Right atrium auricular region (tissue), 2 donors: ENCODE results near the gene PICK1. TPM values are rescaled to one million over a fixed set of nuclear protein-coding genes. Genes with fewer than 3 reads are reported as not detected.
A peak's percentile ranks its signal among the peaks of the same experiment; 100 is the strongest.

Experiments used
- DNase-seq: peaks from one replicate; pipeline ENCODE4 v3.0.0-alpha.2; 2019; ENCODE audit warnings: low spot score
- H3K27ac ChIP-seq, 2 donors: fragments of 200-600 bp; sonication (generic); 1 replicate in 1 of 2; 2 replicates in 1 of 2; pipeline ENCODE4 v1.5.1; 2016 to 2019
- H3K27me3 ChIP-seq, 2 donors: fragments of 200-600 bp; sonication (generic); one replicate each; pipeline versions ENCODE4 v1.5.1 to v1.6.0; 2017 to 2019
- H3K36me3 ChIP-seq: fragments of 200-600 bp; sonication (generic); one replicate; pipeline ENCODE4 v1.5.1; 2016
- H3K4me1 ChIP-seq, 2 donors: fragments of 200-600 bp; sonication (generic); one replicate each; pipeline versions ENCODE4 v1.5.1 to v1.6.0; 2017 to 2019
- H3K4me3 ChIP-seq, 2 donors: fragments of 200-600 bp; sonication (generic); 1 replicate in 1 of 2; 2 replicates in 1 of 2; pipeline ENCODE4 v1.5.1; 2017 to 2019; ENCODE audit warnings: mild to moderate bottlenecking in 1 of 2, moderate library complexity in 1 of 2
- H3K9me3 ChIP-seq, 2 donors: fragments of 200-600 bp; sonication (generic); one replicate each; pipeline ENCODE4 v1.5.1; 2019
- CTCF ChIP-seq, 2 donors: fragments of 200-600 bp; sonication (generic); IDR thresholded peaks; one replicate each; pipeline ENCODE4 v1.5.1; 2019; ENCODE audit warnings: antibody characterized with exemption in 2 of 2
- total RNA-seq, 2 donors: library from RNA; depleted of rRNA; stranded (reverse); fragments of >200 nt; gene quantifications; one replicate each; pipeline ENCODE4 v1.1.0, GENCODE V29; 2016

Gene PICK1
- total RNA-seq, 2 donors from 2014 or later = 33.1 to 36.0 TPM

DNA sequence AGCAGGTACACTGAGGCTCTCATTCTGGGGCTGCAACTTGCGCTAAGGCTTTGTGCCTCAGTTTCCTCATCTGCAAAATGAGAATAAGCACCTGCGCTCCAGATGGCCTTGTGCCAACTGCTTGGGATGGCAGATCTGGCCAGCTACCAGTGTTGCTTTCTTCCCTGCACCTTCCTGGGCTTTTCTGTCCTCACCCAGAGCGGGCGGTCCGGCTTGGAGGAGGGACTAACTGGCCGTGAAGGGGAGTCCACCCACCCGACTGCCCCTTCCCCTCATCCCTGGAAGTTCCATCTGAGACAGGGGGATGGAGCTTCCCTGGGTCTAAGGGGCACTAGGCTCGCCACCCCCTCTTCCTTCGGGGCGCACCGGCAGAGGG, 23.3 kb downstream of the PICK1 start:
- no peaks in the 10 kb centered on the region for H3K27me3 ChIP-seq

GRCh38 chr22:38080850-38081635, 23.8 kb downstream of the PICK1 start:
- Histone ChIP-seq H3K27me3 (no peaks in the 10 kb centered on the region), H3K9me3 (no peaks in the 10 kb centered on the region), H3K4me1 (peaks cover 0 to 21% of the 10 kb centered on the region in 2 donors), H3K4me3 (peak overlapping the region; percentile 19 to 50), H3K27ac (peak overlapping the region in 1 of 2 donors; percentile 51), H3K36me3 (no peaks in the 10 kb centered on the region)
- no peak for TF ChIP-seq CTCF (IDR thresholded peaks at IDR 0.05)
- no peak for DNase-seq

More for the DNA sequence above, 23.3 kb downstream of the PICK1 start:
- TF ChIP-seq CTCF (IDR thresholded peaks at IDR 0.05) = no peak
- Histone ChIP-seq H3K9me3 (no peaks in the 10 kb centered on the region), H3K27ac (no peak overlapping the region), H3K36me3 (no peaks in the 10 kb centered on the region), H3K4me3 (peak overlapping the region; percentile 19 to 50), H3K4me1 (peaks cover 0 to 21% of the 10 kb centered on the region in 2 donors)
- DNase-seq = no peak

DNA sequence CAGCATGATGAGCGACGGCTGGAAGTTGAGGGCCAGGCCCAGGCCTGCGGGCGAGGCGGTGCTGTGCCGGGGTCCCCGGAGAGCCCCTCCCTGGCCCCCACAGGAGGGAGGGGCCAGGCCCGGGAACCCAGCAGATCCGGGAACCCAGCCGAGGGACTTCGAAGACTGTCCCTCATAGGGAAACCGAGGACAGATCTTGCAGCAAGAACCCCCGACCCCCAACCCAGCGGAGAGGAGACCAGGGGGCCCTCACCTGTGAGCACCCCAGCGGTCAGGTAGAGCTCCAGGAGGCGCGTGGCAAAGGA, 24.4 kb downstream of the PICK1 start:
- Histone ChIP-seq H3K27ac (peak overlapping the region in 1 of 2 donors; percentile 51), H3K36me3 (no peaks in the 10 kb centered on the region), H3K4me1 (peaks cover 0 to 21% of the 10 kb centered on the region in 2 donors), H3K4me3 (peak overlapping the region; percentile 16 to 50), H3K9me3 (no peaks in the 10 kb centered on the region), H3K27me3 (no peaks in the 10 kb centered on the region)
- TF ChIP-seq CTCF (IDR thresholded peaks at IDR 0.05) = no peak
- DNase-seq = no peak

DNA sequence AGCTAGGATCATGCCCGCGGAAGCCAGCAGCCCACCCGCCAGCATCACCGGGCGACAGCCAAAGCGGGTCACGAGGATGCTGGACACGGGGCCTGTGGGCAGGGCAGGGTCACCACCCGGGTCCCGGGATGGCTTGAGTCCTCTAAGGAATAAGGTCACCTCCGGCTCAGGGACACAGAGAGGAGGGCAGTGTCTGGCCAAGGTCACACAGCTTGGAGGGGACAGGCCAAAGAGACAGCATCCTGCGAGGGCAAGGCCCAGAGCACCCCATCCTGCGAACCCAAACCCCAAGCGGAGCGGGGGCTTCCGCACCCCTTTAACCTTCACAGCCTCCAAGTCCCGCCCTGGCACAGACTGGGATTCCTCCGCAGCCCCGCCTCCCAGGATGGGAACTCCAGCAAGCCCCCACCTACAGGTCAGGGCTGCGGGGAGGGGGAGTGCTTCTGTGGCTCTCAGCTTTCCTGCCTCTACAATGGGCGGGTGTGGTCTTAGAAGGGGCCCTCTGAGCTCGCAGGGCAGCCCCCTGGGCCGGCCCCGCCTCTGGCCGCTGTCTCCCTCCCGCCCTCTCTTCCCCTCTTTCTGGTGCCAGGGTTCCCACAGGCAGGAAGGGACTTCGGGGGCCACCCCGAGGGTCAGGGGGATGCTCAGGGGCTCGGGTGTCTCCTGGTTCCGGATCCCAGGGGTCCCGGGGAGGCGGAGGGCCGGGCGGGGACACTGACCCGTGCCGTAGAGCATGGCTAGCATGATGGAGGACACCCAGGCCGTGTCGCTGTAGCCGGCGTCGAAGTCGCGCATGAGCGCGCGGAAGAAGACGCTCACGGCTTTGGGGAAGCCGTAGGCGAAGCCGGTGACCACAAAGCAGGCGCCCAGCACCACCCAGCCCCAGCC, 25.0 kb downstream of the PICK1 start:
- Histone ChIP-seq H3K4me3 (peak overlapping the region in 1 of 2 donors; percentile 50), H3K4me1 (peaks cover 0 to 21% of the 10 kb centered on the region in 2 donors), H3K9me3 (no peaks in the 10 kb centered on the region), H3K27me3 (no peaks in the 10 kb centered on the region), H3K27ac (peak overlapping the region in 1 of 2 donors; percentile 51), H3K36me3 (no peaks in the 10 kb centered on the region)
- TF ChIP-seq CTCF (IDR thresholded peaks at IDR 0.05) = no peak
- DNase-seq = no peak

- Histone ChIP-seq H3K4me3 (no peak overlapping the region), H3K4me1 (peaks cover 0 to 21% of the 10 kb centered on the region in 2 donors), H3K27me3 (no peaks in the 10 kb centered on the region), H3K9me3 (no peaks in the 10 kb centered on the region), H3K36me3 (no peaks in the 10 kb centered on the region), H3K27ac (no peak overlapping the region)
- TF ChIP-seq CTCF (IDR thresholded peaks at IDR 0.05) = no peak
- DNase-seq = no peak
Observed at GRCh38 chr22:38082986-38083710, 25.9 kb downstream of the PICK1 start.
